CD4-positive, alpha-beta T cell (primary cell): ENCODE measurements around the gene MRPL19. TPM values are rescaled to one million over a fixed set of nuclear protein-coding genes. Genes with fewer than 3 reads are reported as not detected.
A peak's percentile ranks its signal among the peaks of the same experiment; 100 is the strongest.

ENCODE experiments used
- ATAC-seq: fragments of 200-7000 bp; cut with Tn5 transposase; one replicate; pipeline ENCODE4 v1.10.0; 2022; ENCODE audit warnings: mild to moderate bottlenecking; ENCODE audit not compliant: poor library complexity
- CTCF ChIA-PET: fragments of 350-600 bp; sonication (Branson Sonifier 250); formaldehyde crosslinking; loops from one replicate; lab custom pipeline; 2021; ENCODE audit warnings: antibody characterized with exemption, inconsistent platforms; lab: Charles Lee
- POLR2A ChIA-PET: fragments of 350-600 bp; sonication (Branson Sonifier 250); formaldehyde crosslinking; loops from one replicate; lab custom pipeline; 2021; ENCODE audit warnings: antibody characterized with exemption, inconsistent platforms; lab: Charles Lee
- DNase-seq, 14 experiments: peaks; one replicate each; pipeline ENCODE4 v3.0.0-alpha.2; 2013 to 2020; ENCODE audit warnings: mixed read lengths in 2 of 14
- H3K27ac ChIP-seq, 2 donors: one replicate each; pipeline versions ENCODE4 v1.5.1 to v1.7.0; 2013; ENCODE audit warnings: low read length in 2 of 2, low read depth in 1 of 2, mild to moderate bottlenecking in 1 of 2
- H3K27me3 ChIP-seq, 2 experiments: 1 replicate in 1 of 2; 2 replicates in 1 of 2; pipeline versions ENCODE4 v1.6.1 to v1.7.0; 2013; ENCODE audit warnings: low read length in 2 of 2, control low read depth in 1 of 2, mild to moderate bottlenecking in 1 of 2, moderate library complexity in 1 of 2; ENCODE audit not compliant: insufficient read depth in 2 of 2, control insufficient read depth in 1 of 2
- H3K36me3 ChIP-seq: one replicate; pipeline ENCODE4 v1.6.1; 2013; ENCODE audit warnings: low read length, control low read depth; ENCODE audit not compliant: insufficient read depth
- H3K4me1 ChIP-seq: one replicate; pipeline ENCODE4 v1.6.1; 2013; ENCODE audit warnings: low read length, control low read depth; ENCODE audit not compliant: insufficient read depth
- H3K4me3 ChIP-seq: one replicate; pipeline ENCODE4 v1.5.1; 2013; ENCODE audit warnings: mild to moderate bottlenecking, low read length, moderate library complexity
- H3K9me3 ChIP-seq, 2 experiments: 1 replicate in 1 of 2; 2 replicates in 1 of 2; pipeline versions ENCODE4 v1.6.1 to v1.7.0; 2013; ENCODE audit warnings: low read length in 2 of 2, mild to moderate bottlenecking in 2 of 2, control low read depth in 1 of 2, moderate library complexity in 1 of 2; ENCODE audit not compliant: control insufficient read depth in 1 of 2, insufficient read depth in 1 of 2
- H3K27ac Mint-ChIP-seq: one replicate; pipeline ENCODE4 v1.8.0; 2020; ENCODE audit warnings: mixed read lengths
- H3K27me3 Mint-ChIP-seq: one replicate; pipeline ENCODE4 v1.8.0; 2021; ENCODE audit warnings: mixed read lengths
- H3K36me3 Mint-ChIP-seq: one replicate; pipeline ENCODE4 v1.8.0; 2021; ENCODE audit warnings: low read depth, mixed read lengths
- H3K4me1 Mint-ChIP-seq: one replicate; pipeline ENCODE4 v1.8.0; 2021; ENCODE audit warnings: low read depth, mixed read lengths
- H3K4me3 Mint-ChIP-seq: one replicate; pipeline ENCODE4 v1.8.0; 2020; ENCODE audit warnings: mild to moderate bottlenecking, mixed read lengths
- H3K9me3 Mint-ChIP-seq: one replicate; pipeline ENCODE4 v1.8.0; 2020; ENCODE audit warnings: mixed read lengths
- CTCF ChIP-seq: fragments of 200-600 bp; IDR thresholded peaks from one replicate; pipeline ENCODE4 v1.8.0; 2022; ENCODE audit warnings: antibody characterized with exemption, mild to moderate bottlenecking
- intact Hi-C, 2 experiments: fragments of 100-400 bp; cut with DNase I in 1 of 2; cut with micrococcal nuclease in 1 of 2; formaldehyde crosslinking; loops; one replicate each; pipeline versions ENCODE4 v1.15.1 to v1.9.0; 2023 to 2025; cut with DNase I, micrococcal nuclease
- total RNA-seq, 174 experiments: library from RNA in 2 of 174; stranded (reverse) in 2 of 174; gene quantifications; one replicate each; pipeline ENCODE4 v1.2.3 and lab custom pipeline; 2021 to 2026

Gene MRPL19
- total RNA-seq, 2 experiments from 2014 or later = 10.7 to 14.9 TPM

GRCh38 chr2:75622929-75623328 lies 23.7 kb upstream of the MRPL19 start:
- Mint-ChIP-seq H3K4me1 (no peaks in the 10 kb centered on the region), H3K27me3 (peaks cover 45% of the 10 kb centered on the region), H3K4me3 (no peak overlapping the region), H3K36me3 (no peaks in the 10 kb centered on the region), H3K9me3 (no peaks in the 10 kb centered on the region), H3K27ac (no peak overlapping the region)
- TF ChIP-seq CTCF = no peak
- intact Hi-C loops = loop anchor here in 1 of 2 experiments (10.0 kb wide), 1 partner anchor 928 kb away; no protein-coding TSS in a partner anchor
- Histone ChIP-seq H3K4me1 (no peaks in the 10 kb centered on the region), H3K36me3 (no peaks in the 10 kb centered on the region), H3K27ac (no peak overlapping the region), H3K9me3 (no peaks in the 10 kb centered on the region), H3K4me3 (no peak overlapping the region), H3K27me3 (peaks cover 2 to 15% of the 10 kb centered on the region in 2 experiments)
- ChIA-PET CTCF (no interaction called here), POLR2A (no interaction called here)
- no peak for DNase-seq
- ATAC-seq = no peak

GRCh38 chr2:75627902-75628504 lies 18.6 kb upstream of the MRPL19 start:
- Histone ChIP-seq H3K9me3 (no peaks in the 10 kb centered on the region), H3K4me1 (no peaks in the 10 kb centered on the region), H3K27ac (no peak overlapping the region), H3K27me3 (peaks cover 5 to 10% of the 10 kb centered on the region in 2 experiments), H3K4me3 (no peak overlapping the region), H3K36me3 (no peaks in the 10 kb centered on the region)
- Mint-ChIP-seq H3K27ac (no peak overlapping the region), H3K9me3 (no peaks in the 10 kb centered on the region), H3K4me1 (no peaks in the 10 kb centered on the region), H3K36me3 (no peaks in the 10 kb centered on the region), H3K4me3 (no peak overlapping the region), H3K27me3 (peaks cover 63% of the 10 kb centered on the region)
- ChIA-PET POLR2A (interaction anchor here (0.7 to 0.9 kb wide), 2 partner anchors 18 to 211 kb away, joined by 3 to 4 read pairs; partner anchors contain the start of gene MRPL19), CTCF (interaction anchor here (0.6 to 1.4 kb wide), 5 partner anchors 9 to 27 kb away, joined by 3 to 8 read pairs (median 4); no protein-coding TSS in a partner anchor)
- peak; percentile 92 for TF ChIP-seq CTCF
- DNase-seq (peak; percentile 13 to 70 (median 41)), ATAC-seq (peak; percentile 65)
- intact Hi-C loops = loop anchor here (1.0 to 10.0 kb wide), 3 partner anchors 709 to 933 kb away; no protein-coding TSS in a partner anchor

- no peak overlapping the region for H3K4me3 Mint-ChIP-seq
- no peaks in the 10 kb centered on the region for H3K36me3 Mint-ChIP-seq
- TF ChIP-seq CTCF = no peak
- Histone ChIP-seq H3K27ac (no peak overlapping the region), H3K4me3 (no peak overlapping the region), H3K9me3 (no peaks in the 10 kb centered on the region), H3K27me3 (peaks cover 3 to 5% of the 10 kb centered on the region in 2 experiments), H3K4me1 (no peaks in the 10 kb centered on the region), H3K36me3 (no peaks in the 10 kb centered on the region)
- CTCF ChIA-PET = no interaction called here
- POLR2A ChIA-PET = no interaction called here
- H3K27ac Mint-ChIP-seq = no peak overlapping the region
- H3K27me3 Mint-ChIP-seq = peaks cover 54% of the 10 kb centered on the region
- ATAC-seq (no peak), DNase-seq (no peak)
- H3K4me1 Mint-ChIP-seq = no peaks in the 10 kb centered on the region
- intact Hi-C loops = no loop called here
- no peaks in the 10 kb centered on the region for H3K9me3 Mint-ChIP-seq
These were observed 14.4 kb upstream of the MRPL19 start for GRCh38 chr2:75632091-75632701.
